Brain microvascular endothelial cell (primary cell): Measurements from ENCODE around the gene RAPGEF6.

ENCODE experiments used
- DNase-seq: peaks from one replicate; pipeline ENCODE4 v3.0.0-alpha.2; 2020
- H3K27ac ChIP-seq: fragments of 250-450 bp; sonication (Bioruptor Pico); 2 replicates; pipeline ENCODE4 v1.5.1; 2020; ENCODE audit warnings: mild to moderate bottlenecking, moderate library complexity
- H3K27me3 ChIP-seq: fragments of 250-450 bp; sonication (Bioruptor Pico); replicated peaks from 2 replicates; pipeline ENCODE4 v1.5.1; 2020; ENCODE audit warnings: mild to moderate bottlenecking
- H3K36me3 ChIP-seq: fragments of 250-450 bp; sonication (Bioruptor Pico); replicated peaks from 2 replicates; pipeline ENCODE4 v1.5.1; 2020; ENCODE audit warnings: mild to moderate bottlenecking
- H3K4me3 ChIP-seq: 2 replicates; pipeline ENCODE4 v1.5.1; 2011; ENCODE audit warnings: low read depth, mild to moderate bottlenecking, control low read depth, low read length, moderate library complexity
- in situ Hi-C: cut with HindIII; loops from 2 replicates; pipeline ENCODE4 v1.10.0; 2017; ENCODE audit warnings: low sequenced_read_pairs, low pct_ligation_motif_present
- TF ChIP-seq, protein P1 (sequence below): IDR thresholded peaks from 2 replicates; pipeline ENCODE4 v1.5.1; 2011; ENCODE audit warnings: low read depth, mild to moderate bottlenecking, moderate library complexity, low read length, control low read depth, inconsistent platforms; ENCODE audit errors: missing control alignments

RAPGEF6 gene, protein sequence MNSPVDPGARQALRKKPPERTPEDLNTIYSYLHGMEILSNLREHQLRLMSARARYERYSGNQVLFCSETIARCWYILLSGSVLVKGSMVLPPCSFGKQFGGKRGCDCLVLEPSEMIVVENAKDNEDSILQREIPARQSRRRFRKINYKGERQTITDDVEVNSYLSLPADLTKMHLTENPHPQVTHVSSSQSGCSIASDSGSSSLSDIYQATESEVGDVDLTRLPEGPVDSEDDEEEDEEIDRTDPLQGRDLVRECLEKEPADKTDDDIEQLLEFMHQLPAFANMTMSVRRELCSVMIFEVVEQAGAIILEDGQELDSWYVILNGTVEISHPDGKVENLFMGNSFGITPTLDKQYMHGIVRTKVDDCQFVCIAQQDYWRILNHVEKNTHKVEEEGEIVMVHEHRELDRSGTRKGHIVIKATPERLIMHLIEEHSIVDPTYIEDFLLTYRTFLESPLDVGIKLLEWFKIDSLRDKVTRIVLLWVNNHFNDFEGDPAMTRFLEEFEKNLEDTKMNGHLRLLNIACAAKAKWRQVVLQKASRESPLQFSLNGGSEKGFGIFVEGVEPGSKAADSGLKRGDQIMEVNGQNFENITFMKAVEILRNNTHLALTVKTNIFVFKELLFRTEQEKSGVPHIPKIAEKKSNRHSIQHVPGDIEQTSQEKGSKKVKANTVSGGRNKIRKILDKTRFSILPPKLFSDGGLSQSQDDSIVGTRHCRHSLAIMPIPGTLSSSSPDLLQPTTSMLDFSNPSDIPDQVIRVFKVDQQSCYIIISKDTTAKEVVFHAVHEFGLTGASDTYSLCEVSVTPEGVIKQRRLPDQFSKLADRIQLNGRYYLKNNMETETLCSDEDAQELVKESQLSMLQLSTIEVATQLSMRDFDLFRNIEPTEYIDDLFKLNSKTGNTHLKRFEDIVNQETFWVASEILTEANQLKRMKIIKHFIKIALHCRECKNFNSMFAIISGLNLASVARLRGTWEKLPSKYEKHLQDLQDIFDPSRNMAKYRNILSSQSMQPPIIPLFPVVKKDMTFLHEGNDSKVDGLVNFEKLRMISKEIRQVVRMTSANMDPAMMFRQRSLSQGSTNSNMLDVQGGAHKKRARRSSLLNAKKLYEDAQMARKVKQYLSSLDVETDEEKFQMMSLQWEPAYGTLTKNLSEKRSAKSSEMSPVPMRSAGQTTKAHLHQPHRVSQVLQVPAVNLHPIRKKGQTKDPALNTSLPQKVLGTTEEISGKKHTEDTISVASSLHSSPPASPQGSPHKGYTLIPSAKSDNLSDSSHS (N-terminal part only)

DNA sequence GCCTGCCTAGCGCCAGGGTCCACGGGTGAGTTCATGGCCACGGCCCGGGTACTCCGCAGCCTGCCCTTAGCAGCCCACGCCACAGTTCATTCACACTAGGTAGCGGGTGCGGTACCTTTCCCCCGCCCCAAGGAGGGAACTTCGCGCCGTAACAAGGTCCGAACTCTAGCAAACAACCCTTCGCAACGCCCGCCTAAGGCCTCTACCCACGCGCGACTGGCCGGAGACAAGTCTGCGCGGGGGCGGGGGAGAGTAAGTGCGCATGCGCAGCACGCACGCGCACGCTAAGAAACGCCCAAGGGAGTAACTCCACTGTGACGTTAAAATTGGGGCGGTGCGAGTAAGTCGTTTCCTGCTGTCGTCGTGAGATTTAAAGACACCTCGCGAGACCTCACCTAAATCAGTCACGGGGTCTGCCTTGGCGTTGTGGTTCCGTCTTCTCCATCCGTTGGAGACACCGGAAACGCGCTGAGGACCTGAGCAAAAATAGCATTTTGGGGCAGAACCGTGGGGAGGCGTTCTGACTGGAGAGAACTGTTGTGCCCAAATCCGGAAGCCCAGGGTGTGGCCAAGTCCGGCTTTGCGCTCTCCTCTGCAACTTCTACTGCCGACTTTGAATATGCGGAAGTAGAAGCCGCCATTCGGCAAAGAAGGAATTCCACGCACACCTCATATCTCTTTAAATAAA is at the start of gene RAPGEF6:
Gene RAPGEF6, minus strand, starts transcription at position 234 of the 688 bp plus-strand sequence. Its CDS starts 199 bp downstream, at position 35.
- in situ Hi-C loops: no loop called here
- TF ChIP-seq, protein P1, sequence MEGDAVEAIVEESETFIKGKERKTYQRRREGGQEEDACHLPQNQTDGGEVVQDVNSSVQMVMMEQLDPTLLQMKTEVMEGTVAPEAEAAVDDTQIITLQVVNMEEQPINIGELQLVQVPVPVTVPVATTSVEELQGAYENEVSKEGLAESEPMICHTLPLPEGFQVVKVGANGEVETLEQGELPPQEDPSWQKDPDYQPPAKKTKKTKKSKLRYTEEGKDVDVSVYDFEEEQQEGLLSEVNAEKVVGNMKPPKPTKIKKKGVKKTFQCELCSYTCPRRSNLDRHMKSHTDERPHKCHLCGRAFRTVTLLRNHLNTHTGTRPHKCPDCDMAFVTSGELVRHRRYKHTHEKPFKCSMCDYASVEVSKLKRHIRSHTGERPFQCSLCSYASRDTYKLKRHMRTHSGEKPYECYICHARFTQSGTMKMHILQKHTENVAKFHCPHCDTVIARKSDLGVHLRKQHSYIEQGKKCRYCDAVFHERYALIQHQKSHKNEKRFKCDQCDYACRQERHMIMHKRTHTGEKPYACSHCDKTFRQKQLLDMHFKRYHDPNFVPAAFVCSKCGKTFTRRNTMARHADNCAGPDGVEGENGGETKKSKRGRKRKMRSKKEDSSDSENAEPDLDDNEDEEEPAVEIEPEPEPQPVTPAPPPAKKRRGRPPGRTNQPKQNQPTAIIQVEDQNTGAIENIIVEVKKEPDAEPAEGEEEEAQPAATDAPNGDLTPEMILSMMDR: peak; percentile 3
- no peaks in the 10 kb centered on the region for H3K36me3 ChIP-seq
- peak within 1 kb of the TSS; percentile 91 for H3K4me3 ChIP-seq
- no peaks in the 10 kb centered on the region for H3K27me3 ChIP-seq
- H3K27ac ChIP-seq: peak within 1 kb of the TSS; percentile 91
- DNase-seq: peak; percentile 100

DNA sequence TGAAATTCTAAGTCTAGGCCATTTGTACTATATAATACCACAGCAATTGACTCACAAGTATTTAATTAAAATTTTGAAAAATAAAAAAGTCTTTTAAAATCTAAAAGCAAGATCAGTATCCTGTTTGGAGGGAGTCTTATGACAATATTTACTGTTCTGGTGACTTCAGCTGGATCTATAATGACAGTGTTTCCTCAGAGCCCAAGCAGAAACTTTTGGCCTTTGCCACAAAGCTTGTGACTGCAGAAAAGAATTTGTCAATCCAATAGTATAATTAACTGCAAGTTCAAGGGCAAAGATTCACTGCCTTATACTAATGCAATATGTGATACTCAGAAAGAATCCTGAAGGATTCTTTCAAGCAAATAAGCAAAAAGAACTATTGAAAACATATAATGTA is 49.6 kb upstream of the RAPGEF6 start:
- DNase-seq: no peak
- no peaks in the 10 kb centered on the region for H3K27me3 ChIP-seq
- in situ Hi-C loops: no loop called here
- TF ChIP-seq, protein P1: no peak
- no peaks in the 10 kb centered on the region for H3K36me3 ChIP-seq
- no peak overlapping the region for H3K27ac ChIP-seq
- H3K4me3 ChIP-seq: no peak overlapping the region

DNA sequence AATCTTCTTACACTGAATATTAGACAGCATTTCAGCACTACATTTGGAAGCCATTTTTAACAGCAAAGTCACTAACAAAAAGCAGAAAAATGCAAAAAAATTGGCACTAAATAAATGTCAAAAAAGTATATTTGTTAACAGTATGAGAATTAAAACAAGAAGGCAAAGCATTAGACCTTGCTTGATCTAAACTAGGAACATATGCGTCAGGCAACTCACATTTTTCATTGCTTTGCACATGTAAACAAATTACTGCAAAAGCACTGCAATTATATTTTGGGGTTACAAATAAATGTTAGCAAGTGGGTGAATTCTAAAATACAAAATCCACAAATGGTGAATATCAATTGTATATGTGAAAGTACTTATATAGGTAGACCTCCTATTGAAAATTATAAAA is 49.0 kb upstream of the RAPGEF6 start:
- Histone ChIP-seq H3K36me3 (no peaks in the 10 kb centered on the region), H3K27ac (no peak overlapping the region), H3K4me3 (no peak overlapping the region), H3K27me3 (no peaks in the 10 kb centered on the region)
- TF ChIP-seq, protein P1: no peak
- DNase-seq: no peak
- in situ Hi-C loops: no loop called here

DNA sequence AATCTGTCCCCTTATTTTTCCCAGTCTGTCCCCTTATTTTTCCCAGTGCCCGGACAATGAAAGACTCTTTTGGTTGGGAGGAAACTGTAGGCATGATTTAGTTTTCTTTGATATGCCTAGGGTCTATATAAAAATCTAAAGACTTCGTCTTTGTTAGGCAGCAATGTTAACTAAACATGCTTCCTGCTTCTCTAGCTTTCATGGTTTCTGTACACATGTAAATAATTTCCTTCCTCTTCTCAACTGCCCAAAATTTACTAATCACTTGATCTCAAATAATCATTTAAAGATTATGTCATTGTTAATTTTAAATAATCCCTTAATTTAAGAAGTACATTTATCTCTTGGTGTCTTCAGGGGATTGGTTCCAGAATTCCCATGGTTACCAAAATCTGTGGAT is 47.8 kb upstream of the RAPGEF6 start:
- H3K4me3 ChIP-seq: no peak overlapping the region
- no peak for DNase-seq
- H3K36me3 ChIP-seq: no peaks in the 10 kb centered on the region
- no peak overlapping the region for H3K27ac ChIP-seq
- no peaks in the 10 kb centered on the region for H3K27me3 ChIP-seq
- in situ Hi-C loops: no loop called here
- TF ChIP-seq, protein P1: no peak

DNA sequence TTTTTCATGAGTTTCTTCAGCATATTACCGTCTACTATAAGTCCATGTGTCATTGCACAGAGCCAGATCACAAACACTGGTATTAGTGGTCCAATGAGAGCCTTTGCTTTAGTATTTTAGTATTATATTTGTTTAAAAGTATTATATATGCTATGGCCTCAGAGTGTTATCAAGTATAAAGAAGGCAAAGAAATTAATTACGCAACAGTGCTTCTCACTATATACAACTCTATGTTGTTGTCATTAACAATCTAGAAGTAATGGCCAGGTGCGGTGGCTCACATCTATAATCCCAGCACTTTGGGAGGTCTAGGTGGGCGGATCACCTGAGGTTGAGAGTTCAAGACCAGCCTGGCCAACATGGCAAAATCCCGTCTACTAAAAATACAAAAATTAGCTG is 47.1 kb upstream of the RAPGEF6 start:
- no peak for DNase-seq
- no peaks in the 10 kb centered on the region for H3K27me3 ChIP-seq
- TF ChIP-seq, protein P1: no peak
- H3K27ac ChIP-seq: no peak overlapping the region
- H3K4me3 ChIP-seq: no peak overlapping the region
- H3K36me3 ChIP-seq: peaks cover 2% of the 10 kb centered on the region
- in situ Hi-C loops: no loop called here
